ELF-1 (cell line): ENCODE measurements around the gene SCP2.
"Not testable (repeated sequence)": the region's sequence is repeated elsewhere in the genome, so short reads cannot be mapped to it uniquely, and the experiment has no call there.

Experiments
- DNase-seq: peaks from one replicate; pipeline ENCODE4 v3.0.0-alpha.2; 2016; ENCODE audit warnings: low read depth, low spot score

SCP2 gene

GRCh38 chr1:52973841-52974240, 46.8 kb downstream of the SCP2 start:
- no peak for DNase-seq

GRCh38 chr1:52976183-52977035, 49.3 kb downstream of the SCP2 start:
- DNase-seq: peak; percentile 71

GRCh38 chr1:52978045-52978444, 51.0 kb downstream of the SCP2 start:
- DNase-seq: no peak

GRCh38 chr1:52992733-52993132, 65.7 kb downstream of the SCP2 start:
- not testable (repeated sequence) for DNase-seq

GRCh38 chr1:52994656-52995055, 67.6 kb downstream of the SCP2 start:
- DNase-seq: no peak

- no peak for DNase-seq
Measured at GRCh38 chr1:52996653-52997052, 69.6 kb downstream of the SCP2 start.

- no peak for DNase-seq
Measured at GRCh38 chr1:53001128-53001527, 74.1 kb downstream of the SCP2 start.

GRCh38 chr1:53006612-53007011, 79.5 kb downstream of the SCP2 start:
- not testable (repeated sequence) for DNase-seq

- not testable (repeated sequence) for DNase-seq
Measured at GRCh38 chr1:53010247-53010646, 83.2 kb downstream of the SCP2 start.

- no peak for DNase-seq
Measured at GRCh38 chr1:53011175-53011574, 84.1 kb downstream of the SCP2 start.

- peak; percentile 81 for DNase-seq
Measured at GRCh38 chr1:53014791-53015507, 87.9 kb downstream of the SCP2 start.

GRCh38 chr1:53015508-53015860, 88.4 kb downstream of the SCP2 start:
- peak; percentile 13 for DNase-seq

GRCh38 chr1:53016705-53017104, 89.6 kb downstream of the SCP2 start:
- DNase-seq: no peak

GRCh38 chr1:53020588-53020987, 93.5 kb downstream of the SCP2 start:
- DNase-seq: no peak

- DNase-seq: no peak
Measured at GRCh38 chr1:53022179-53022578, 95.1 kb downstream of the SCP2 start.

GRCh38 chr1:53023546-53023945, 96.5 kb downstream of the SCP2 start:
- DNase-seq: no peak

GRCh38 chr1:53024117-53024516, 97.0 kb downstream of the SCP2 start:
- DNase-seq: no peak

- no peak for DNase-seq
Measured at GRCh38 chr1:53025034-53025768, 98.1 kb downstream of the SCP2 start.

GRCh38 chr1:53025769-53026112, 98.7 kb downstream of the SCP2 start:
- DNase-seq: no peak

GRCh38 chr1:53026254-53026653, 99.2 kb downstream of the SCP2 start:
- no peak for DNase-seq

GRCh38 chr1:53031732-53032131, 104.7 kb downstream of the SCP2 start:
- DNase-seq: no peak

GRCh38 chr1:53037159-53037558, 110.1 kb downstream of the SCP2 start:
- no peak for DNase-seq
